ENCODE measurements around the gene LIFR. TPM values are rescaled to one million over a fixed set of nuclear protein-coding genes. Genes with fewer than 3 reads are reported as not detected.

LIFR gene
- total RNA-seq, 1 experiment from 2014 or later = 22.0 TPM

DNA sequence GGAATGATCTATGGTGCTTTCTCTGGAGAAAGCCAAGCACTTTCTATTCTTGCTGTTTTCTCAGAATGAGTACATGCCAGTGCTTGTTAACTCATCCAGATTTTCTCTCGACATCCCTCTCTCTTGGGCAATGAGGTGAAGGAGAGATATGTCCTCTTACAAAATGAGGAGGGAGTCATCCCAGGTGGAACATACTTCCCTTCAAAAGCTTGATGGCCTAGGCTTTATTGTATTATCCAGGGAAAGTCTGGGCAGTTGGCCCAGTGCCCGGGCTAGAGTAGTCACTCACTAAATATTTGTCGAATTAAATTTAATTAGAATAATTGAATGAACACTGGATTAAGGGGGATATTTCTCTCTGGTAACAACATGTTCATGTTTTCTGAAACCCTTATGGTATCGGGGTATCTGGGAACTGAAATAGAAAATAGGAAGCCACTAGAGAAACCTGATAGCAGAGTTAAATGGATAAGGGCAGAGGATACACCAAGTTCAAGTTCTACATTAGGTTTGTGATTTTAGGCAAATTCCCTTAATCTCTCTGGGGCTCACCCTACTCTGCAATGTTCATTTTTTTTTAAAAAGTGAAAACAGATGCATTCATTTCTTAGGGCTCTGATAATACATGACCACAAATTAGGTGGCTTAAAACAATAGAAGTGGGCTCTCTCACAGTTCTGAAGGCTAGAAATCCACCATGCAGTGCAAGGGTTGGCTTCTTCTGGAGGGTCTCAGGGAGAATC, 99.6 kb downstream of the LIFR start:
- DNase-seq = no peak
- Histone ChIP-seq H3K4me2 (no peak overlapping the region), H3K4me1 (replicated peaks; ENCODE audit: insufficient read depth) (no peaks in the 10 kb centered on the region), H4K20me1 (ENCODE audit: insufficient read depth) (no peaks in the 10 kb centered on the region), H3K27me3 (ENCODE audit: insufficient read depth, low read depth) (no peaks in the 10 kb centered on the region), H2AFZ (no peak overlapping the region), H3K9me2 (ENCODE audit: insufficient read depth) (no peaks in the 10 kb centered on the region), H3K36me3 (ENCODE audit: low read depth) (no peaks in the 10 kb centered on the region), H3F3A (ENCODE audit: insufficient read depth, low read depth) (no peaks in the 10 kb centered on the region), H3K4me3 (no peak overlapping the region), H3K9me3 (ENCODE audit: insufficient read depth, low read depth) (no peaks in the 10 kb centered on the region), H3K27ac (no peak overlapping the region), H3K79me2 (ENCODE audit: low read depth) (no peaks in the 10 kb centered on the region)
- ChIA-PET POLR2A (ENCODE audit: unreplicated experiment) (no interaction called here), CTCF (no interaction called here)
- intact Hi-C loops (cut with micrococcal nuclease; ENCODE audit: unreplicated experiment) = no loop called here
- BruUV-seq (replicated peaks) = no TSS peak
- no peak for TF ChIP-seq EZH2 (IDR thresholded peaks at IDR 0.05; ENCODE audit: low read depth)
- TF ChIP-seq, protein P1, sequence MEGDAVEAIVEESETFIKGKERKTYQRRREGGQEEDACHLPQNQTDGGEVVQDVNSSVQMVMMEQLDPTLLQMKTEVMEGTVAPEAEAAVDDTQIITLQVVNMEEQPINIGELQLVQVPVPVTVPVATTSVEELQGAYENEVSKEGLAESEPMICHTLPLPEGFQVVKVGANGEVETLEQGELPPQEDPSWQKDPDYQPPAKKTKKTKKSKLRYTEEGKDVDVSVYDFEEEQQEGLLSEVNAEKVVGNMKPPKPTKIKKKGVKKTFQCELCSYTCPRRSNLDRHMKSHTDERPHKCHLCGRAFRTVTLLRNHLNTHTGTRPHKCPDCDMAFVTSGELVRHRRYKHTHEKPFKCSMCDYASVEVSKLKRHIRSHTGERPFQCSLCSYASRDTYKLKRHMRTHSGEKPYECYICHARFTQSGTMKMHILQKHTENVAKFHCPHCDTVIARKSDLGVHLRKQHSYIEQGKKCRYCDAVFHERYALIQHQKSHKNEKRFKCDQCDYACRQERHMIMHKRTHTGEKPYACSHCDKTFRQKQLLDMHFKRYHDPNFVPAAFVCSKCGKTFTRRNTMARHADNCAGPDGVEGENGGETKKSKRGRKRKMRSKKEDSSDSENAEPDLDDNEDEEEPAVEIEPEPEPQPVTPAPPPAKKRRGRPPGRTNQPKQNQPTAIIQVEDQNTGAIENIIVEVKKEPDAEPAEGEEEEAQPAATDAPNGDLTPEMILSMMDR (conservative IDR thresholded peaks at IDR 0.05) = no peak

DNA sequence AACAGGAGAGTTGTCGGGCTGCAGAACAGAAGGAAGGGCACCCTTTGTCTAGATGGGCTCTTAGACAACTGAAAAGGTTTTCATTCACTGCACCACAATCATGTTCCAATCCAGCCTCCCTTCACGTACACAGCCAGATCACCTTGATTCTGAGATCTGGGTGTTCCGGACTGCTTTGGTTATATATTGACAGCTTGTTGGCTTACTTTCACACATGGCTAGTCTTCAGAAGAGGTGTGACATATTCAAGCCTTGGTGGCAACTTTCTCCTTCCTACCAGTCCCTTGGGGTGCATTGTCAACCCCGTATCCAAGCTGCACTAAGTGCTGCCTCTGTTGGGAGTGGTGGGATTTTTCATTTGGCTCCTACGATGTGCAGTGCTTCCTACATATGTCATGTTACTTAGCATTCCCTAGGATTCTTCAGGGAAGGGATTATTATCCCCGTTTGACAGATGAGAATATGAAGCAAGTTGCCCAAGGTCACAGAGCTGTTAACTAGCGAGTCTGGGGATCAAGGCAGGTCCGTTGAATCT, 100.6 kb downstream of the LIFR start:
- H3K79me2 ChIP-seq (ENCODE audit: low read depth) = no peaks in the 10 kb centered on the region
- no peak overlapping the region for H3K4me3 ChIP-seq
- ChIA-PET POLR2A (ENCODE audit: unreplicated experiment) (no interaction called here), CTCF (no interaction called here)
- H3F3A ChIP-seq (ENCODE audit: insufficient read depth, low read depth) = no peaks in the 10 kb centered on the region
- H3K9me2 ChIP-seq (ENCODE audit: insufficient read depth) = no peaks in the 10 kb centered on the region
- no peak overlapping the region for H3K4me2 ChIP-seq
- intact Hi-C loops (cut with micrococcal nuclease; ENCODE audit: unreplicated experiment) = no loop called here
- no peaks in the 10 kb centered on the region for H3K36me3 ChIP-seq (ENCODE audit: low read depth)
- no peak overlapping the region for H3K27ac ChIP-seq
- no peaks in the 10 kb centered on the region for H3K4me1 ChIP-seq (replicated peaks; ENCODE audit: insufficient read depth)
- no peak for TF ChIP-seq EZH2 (IDR thresholded peaks at IDR 0.05; ENCODE audit: low read depth)
- TF ChIP-seq, protein P1 (conservative IDR thresholded peaks at IDR 0.05) = no peak
- DNase-seq = no peak
- no peak overlapping the region for H2AFZ ChIP-seq
- no peaks in the 10 kb centered on the region for H3K9me3 ChIP-seq (ENCODE audit: insufficient read depth, low read depth)
- H4K20me1 ChIP-seq (ENCODE audit: insufficient read depth) = no peaks in the 10 kb centered on the region
- BruUV-seq (replicated peaks) = no TSS peak
- H3K27me3 ChIP-seq (ENCODE audit: insufficient read depth, low read depth) = no peaks in the 10 kb centered on the region

DNA sequence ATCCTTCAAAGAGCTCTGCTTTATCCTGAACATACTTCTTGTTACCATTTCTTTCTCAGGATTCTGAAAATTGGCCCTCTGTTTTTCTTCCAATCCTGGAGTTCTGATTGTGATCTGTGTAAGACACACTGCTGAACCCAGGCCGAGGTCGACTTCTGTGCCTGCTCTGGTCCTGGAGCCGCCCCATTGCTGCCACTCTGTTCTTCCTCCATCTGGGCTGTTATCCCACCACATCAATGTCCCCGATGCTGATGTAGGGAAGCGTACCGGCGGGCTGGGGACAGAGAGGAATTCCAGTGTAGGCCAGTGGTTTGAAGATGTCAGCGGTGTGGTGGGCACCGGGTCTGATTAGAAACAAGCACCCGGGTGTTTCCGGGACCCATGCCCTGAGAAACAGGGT, 102.5 kb downstream of the LIFR start:
- H3K79me2 ChIP-seq (ENCODE audit: low read depth) = no peaks in the 10 kb centered on the region
- no peaks in the 10 kb centered on the region for H4K20me1 ChIP-seq (ENCODE audit: insufficient read depth)
- ChIA-PET CTCF (interaction anchor here (0.6 to 0.8 kb wide), 2 partner anchors 12 to 108 kb away, joined by 3 read pairs; no protein-coding TSS in a partner anchor), POLR2A (ENCODE audit: unreplicated experiment) (interaction anchor here (0.6 kb wide), 1 partner anchor 12 kb away, joined by 4 read pairs; no protein-coding TSS in a partner anchor)
- no peaks in the 10 kb centered on the region for H3F3A ChIP-seq (ENCODE audit: insufficient read depth, low read depth)
- H3K4me1 ChIP-seq (replicated peaks; ENCODE audit: insufficient read depth) = no peaks in the 10 kb centered on the region
- BruUV-seq (replicated peaks) = no TSS peak
- no peaks in the 10 kb centered on the region for H3K9me3 ChIP-seq (ENCODE audit: insufficient read depth, low read depth)
- H3K4me2 ChIP-seq = no peak overlapping the region
- TF ChIP-seq, protein P1 (conservative IDR thresholded peaks at IDR 0.05) = no peak
- TF ChIP-seq EZH2 (IDR thresholded peaks at IDR 0.05; ENCODE audit: low read depth) = no peak
- DNase-seq = no peak
- H3K27me3 ChIP-seq (ENCODE audit: insufficient read depth, low read depth) = no peaks in the 10 kb centered on the region
- H2AFZ ChIP-seq = no peak overlapping the region
- intact Hi-C loops (cut with micrococcal nuclease; ENCODE audit: unreplicated experiment) = no loop called here
- no peaks in the 10 kb centered on the region for H3K36me3 ChIP-seq (ENCODE audit: low read depth)
- H3K4me3 ChIP-seq = no peak overlapping the region
- no peak overlapping the region for H3K27ac ChIP-seq
- H3K9me2 ChIP-seq (ENCODE audit: insufficient read depth) = no peaks in the 10 kb centered on the region

Measured in PC-9 (cell line).